ENCODE results near the gene UGT2B17.

The UGT2B17 gene

GRCh38 chr4:68499021-68499420 lies 77.1 kb downstream of the UGT2B17 start:
- Histone ChIP-seq H3K4me1 (ENCODE audit: control insufficient read depth, insufficient read depth, low read length) (no peaks in the 10 kb centered on the region), H3K4me3 (ENCODE audit: low read length) (no peak overlapping the region), H3K9ac (ENCODE audit: low read length) (no peak overlapping the region), H3K27me3 (ENCODE audit: control insufficient read depth, insufficient read depth, low read length) (no peaks in the 10 kb centered on the region), H3K36me3 (ENCODE audit: control insufficient read depth, insufficient read depth, low read length) (no peaks in the 10 kb centered on the region), H3K27ac (ENCODE audit: low read depth, low read length) (no peak overlapping the region)

- Histone ChIP-seq H3K4me1 (ENCODE audit: control insufficient read depth, insufficient read depth, low read length) (no peaks in the 10 kb centered on the region), H3K27me3 (ENCODE audit: control insufficient read depth, insufficient read depth, low read length) (no peaks in the 10 kb centered on the region), H3K9ac (ENCODE audit: low read length) (no peak overlapping the region), H3K27ac (ENCODE audit: low read depth, low read length) (no peak overlapping the region), H3K36me3 (ENCODE audit: control insufficient read depth, insufficient read depth, low read length) (no peaks in the 10 kb centered on the region), H3K4me3 (ENCODE audit: low read length) (no peak overlapping the region)
Observed at GRCh38 chr4:68498413-68499007, 77.6 kb downstream of the UGT2B17 start.

GRCh38 chr4:68494688-68495087 lies 81.4 kb downstream of the UGT2B17 start:
- no peak overlapping the region for H3K9ac ChIP-seq (ENCODE audit: low read length)
- H3K4me3 ChIP-seq (ENCODE audit: low read length) = no peak overlapping the region
- H3K27ac ChIP-seq (ENCODE audit: low read depth, low read length) = no peak overlapping the region
- no peaks in the 10 kb centered on the region for H3K27me3 ChIP-seq (ENCODE audit: control insufficient read depth, insufficient read depth, low read length)
- no peaks in the 10 kb centered on the region for H3K4me1 ChIP-seq (ENCODE audit: control insufficient read depth, insufficient read depth, low read length)
- H3K36me3 ChIP-seq (ENCODE audit: control insufficient read depth, insufficient read depth, low read length) = no peaks in the 10 kb centered on the region

GRCh38 chr4:68490826-68491457 lies 85.2 kb downstream of the UGT2B17 start:
- Histone ChIP-seq H3K4me1 (ENCODE audit: control insufficient read depth, insufficient read depth, low read length) (no peaks in the 10 kb centered on the region), H3K9ac (ENCODE audit: low read length) (no peak overlapping the region), H3K27ac (ENCODE audit: low read depth, low read length) (no peak overlapping the region), H3K36me3 (ENCODE audit: control insufficient read depth, insufficient read depth, low read length) (no peaks in the 10 kb centered on the region), H3K4me3 (ENCODE audit: low read length) (no peak overlapping the region), H3K27me3 (ENCODE audit: control insufficient read depth, insufficient read depth, low read length) (no peaks in the 10 kb centered on the region)

GRCh38 chr4:68489338-68489737 lies 86.8 kb downstream of the UGT2B17 start:
- no peak overlapping the region for H3K4me3 ChIP-seq (ENCODE audit: low read length)
- no peaks in the 10 kb centered on the region for H3K36me3 ChIP-seq (ENCODE audit: control insufficient read depth, insufficient read depth, low read length)
- no peaks in the 10 kb centered on the region for H3K27me3 ChIP-seq (ENCODE audit: control insufficient read depth, insufficient read depth, low read length)
- H3K27ac ChIP-seq (ENCODE audit: low read depth, low read length) = no peak overlapping the region
- H3K4me1 ChIP-seq (ENCODE audit: control insufficient read depth, insufficient read depth, low read length) = no peaks in the 10 kb centered on the region
- H3K9ac ChIP-seq (ENCODE audit: low read length) = no peak overlapping the region
